ENCODE data around the gene TSPAN9.

The TSPAN9 gene

GRCh38 chr12:3140284-3140683 is 63.1 kb downstream of the TSPAN9 start:
- H3K9me3 Mint-ChIP-seq (ENCODE audit: low read depth), result no peaks in the 10 kb centered on the region
- H3K27ac Mint-ChIP-seq, result no peak overlapping the region
- no peaks in the 10 kb centered on the region for H3K36me3 Mint-ChIP-seq
- no peaks in the 10 kb centered on the region for H3K4me1 Mint-ChIP-seq (ENCODE audit: low read depth)
- H3K4me3 Mint-ChIP-seq, result no peak overlapping the region
- peaks cover 10% of the 10 kb centered on the region for H3K27me3 Mint-ChIP-seq

GRCh38 chr12:3141339-3142321 is 64.5 kb downstream of the TSPAN9 start:
- Mint-ChIP-seq H3K4me1 (ENCODE audit: low read depth) (no peaks in the 10 kb centered on the region), H3K27me3 (peaks cover 13% of the 10 kb centered on the region), H3K36me3 (no peaks in the 10 kb centered on the region), H3K27ac (no peak overlapping the region), H3K9me3 (ENCODE audit: low read depth) (no peaks in the 10 kb centered on the region), H3K4me3 (no peak overlapping the region)

DNA sequence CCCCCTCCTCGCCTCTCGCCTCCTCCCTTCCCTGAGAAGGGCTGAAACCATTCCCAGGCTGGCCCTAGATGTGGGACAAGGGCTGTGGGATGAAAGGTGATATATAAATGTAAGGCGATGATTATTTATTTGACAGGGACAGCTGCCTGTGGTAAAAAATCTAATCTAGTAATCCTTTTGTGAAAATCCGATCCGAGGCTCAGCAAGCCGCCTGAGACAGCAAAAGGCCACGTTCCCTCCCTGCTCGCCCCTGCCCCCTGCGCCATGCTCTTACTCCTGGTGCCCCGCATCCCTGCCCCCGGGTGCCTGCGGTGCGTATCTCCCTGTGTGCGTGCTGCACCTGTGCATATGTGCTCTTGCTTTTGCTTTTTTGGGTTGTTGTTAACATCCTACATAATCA is 65.2 kb downstream of the TSPAN9 start:
- Mint-ChIP-seq H3K27ac (no peak overlapping the region), H3K27me3 (peaks cover 17% of the 10 kb centered on the region), H3K36me3 (no peaks in the 10 kb centered on the region), H3K4me1 (ENCODE audit: low read depth) (no peaks in the 10 kb centered on the region), H3K4me3 (no peak overlapping the region), H3K9me3 (ENCODE audit: low read depth) (no peaks in the 10 kb centered on the region)

DNA sequence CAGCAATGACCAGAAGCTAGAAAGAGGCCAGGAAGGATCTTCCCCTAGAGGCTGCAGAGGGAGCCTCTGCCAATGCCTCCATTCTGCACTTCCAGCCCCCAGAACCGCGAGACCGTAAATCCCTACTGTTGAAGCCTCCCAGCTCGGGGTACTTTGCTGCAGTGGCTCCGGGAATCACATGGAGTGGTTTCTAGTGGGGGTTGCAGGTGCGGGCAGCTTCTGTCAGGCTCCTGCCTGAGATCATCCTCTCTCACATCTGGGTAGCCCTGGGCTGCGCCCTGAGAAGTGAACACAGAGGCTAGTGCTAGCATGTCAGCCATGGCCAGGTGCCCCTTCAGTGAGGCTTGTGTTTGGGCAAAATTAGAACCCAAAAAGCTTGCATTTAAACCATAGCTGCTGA is 67.3 kb downstream of the TSPAN9 start:
- no peaks in the 10 kb centered on the region for H3K36me3 Mint-ChIP-seq
- H3K27me3 Mint-ChIP-seq, result peaks cover 23% of the 10 kb centered on the region
- no peaks in the 10 kb centered on the region for H3K9me3 Mint-ChIP-seq (ENCODE audit: low read depth)
- no peaks in the 10 kb centered on the region for H3K4me1 Mint-ChIP-seq (ENCODE audit: low read depth)
- H3K4me3 Mint-ChIP-seq, result no peak overlapping the region
- H3K27ac Mint-ChIP-seq, result no peak overlapping the region

GRCh38 chr12:3145033-3145432 is 67.9 kb downstream of the TSPAN9 start:
- Mint-ChIP-seq H3K27ac (no peak overlapping the region), H3K4me1 (ENCODE audit: low read depth) (no peaks in the 10 kb centered on the region), H3K9me3 (ENCODE audit: low read depth) (no peaks in the 10 kb centered on the region), H3K27me3 (peaks cover 25% of the 10 kb centered on the region), H3K4me3 (no peak overlapping the region), H3K36me3 (no peaks in the 10 kb centered on the region)

GRCh38 chr12:3145546-3146310 is 68.5 kb downstream of the TSPAN9 start:
- peaks cover 26% of the 10 kb centered on the region for H3K27me3 Mint-ChIP-seq
- H3K36me3 Mint-ChIP-seq, result no peaks in the 10 kb centered on the region
- no peak overlapping the region for H3K27ac Mint-ChIP-seq
- no peaks in the 10 kb centered on the region for H3K9me3 Mint-ChIP-seq (ENCODE audit: low read depth)
- no peak overlapping the region for H3K4me3 Mint-ChIP-seq
- H3K4me1 Mint-ChIP-seq (ENCODE audit: low read depth), result no peaks in the 10 kb centered on the region

DNA sequence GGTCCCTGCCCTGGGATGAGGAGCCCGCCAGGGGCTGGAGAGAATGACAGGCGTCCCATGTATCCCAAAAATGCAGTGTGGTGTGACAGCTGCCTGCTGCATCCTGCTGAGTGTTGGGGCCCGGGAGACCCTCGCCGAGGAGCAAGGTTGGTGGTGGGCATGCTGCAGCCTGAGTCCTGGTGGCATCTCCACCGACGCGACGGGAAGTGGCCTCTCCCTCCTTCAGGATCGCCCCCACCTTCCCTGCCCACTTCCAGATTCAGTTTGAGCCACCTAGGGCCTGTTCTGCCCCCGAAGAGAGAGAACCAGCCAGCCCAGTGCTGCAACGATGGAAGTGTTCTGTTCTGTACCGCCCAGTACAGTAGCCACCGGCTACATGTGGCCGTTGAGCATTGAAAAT is 70.1 kb downstream of the TSPAN9 start:
- Mint-ChIP-seq H3K4me1 (ENCODE audit: low read depth) (no peaks in the 10 kb centered on the region), H3K27ac (no peak overlapping the region), H3K36me3 (no peaks in the 10 kb centered on the region)

GRCh38 chr12:3148366-3149000 is 71.3 kb downstream of the TSPAN9 start:
- H3K9me3 Mint-ChIP-seq (ENCODE audit: low read depth), result no peaks in the 10 kb centered on the region
- no peak overlapping the region for H3K27ac Mint-ChIP-seq
- H3K27me3 Mint-ChIP-seq, result peaks cover 27% of the 10 kb centered on the region

More for the DNA sequence above, 70.1 kb downstream of the TSPAN9 start:
- H3K27me3 Mint-ChIP-seq, result peaks cover 30% of the 10 kb centered on the region
- H3K4me3 Mint-ChIP-seq, result no peak overlapping the region
- H3K9me3 Mint-ChIP-seq (ENCODE audit: low read depth), result no peaks in the 10 kb centered on the region

GRCh38 chr12:3149515-3150307 is 72.5 kb downstream of the TSPAN9 start:
- Mint-ChIP-seq H3K27me3 (peaks cover 27% of the 10 kb centered on the region), H3K36me3 (no peaks in the 10 kb centered on the region), H3K9me3 (ENCODE audit: low read depth) (no peaks in the 10 kb centered on the region), H3K4me1 (ENCODE audit: low read depth) (peaks cover 3% of the 10 kb centered on the region), H3K4me3 (no peak overlapping the region), H3K27ac (no peak overlapping the region)

More at GRCh38 chr12:3148366-3149000, 71.3 kb downstream of the TSPAN9 start:
- H3K36me3 Mint-ChIP-seq, result no peaks in the 10 kb centered on the region
- H3K4me1 Mint-ChIP-seq (ENCODE audit: low read depth), result peaks cover 3% of the 10 kb centered on the region
- no peak overlapping the region for H3K4me3 Mint-ChIP-seq

DNA sequence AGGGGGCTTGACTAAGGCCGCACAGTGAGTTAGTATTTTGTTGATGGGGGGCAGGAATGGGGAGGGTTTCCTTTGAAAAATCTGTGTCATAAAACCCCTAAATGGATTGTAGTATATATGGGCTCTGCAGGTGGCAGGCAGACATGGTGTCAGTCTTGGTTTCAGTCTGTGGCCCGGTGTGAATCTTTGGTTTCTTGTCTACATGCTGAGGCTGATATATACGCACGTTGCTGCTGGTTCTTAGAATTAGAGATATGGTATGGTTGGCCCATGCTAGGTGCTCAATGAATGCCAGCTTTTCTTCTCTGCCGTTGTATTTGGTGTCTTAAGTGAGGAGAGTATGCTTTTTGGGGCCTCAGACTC is 73.1 kb downstream of the TSPAN9 start:
- Mint-ChIP-seq H3K4me3 (no peak overlapping the region), H3K9me3 (ENCODE audit: low read depth) (no peaks in the 10 kb centered on the region), H3K27me3 (peaks cover 22% of the 10 kb centered on the region), H3K36me3 (no peaks in the 10 kb centered on the region), H3K27ac (no peak overlapping the region), H3K4me1 (ENCODE audit: low read depth) (peaks cover 3% of the 10 kb centered on the region)

GRCh38 chr12:3150931-3151835 is 74.0 kb downstream of the TSPAN9 start:
- Mint-ChIP-seq H3K4me3 (no peak overlapping the region), H3K36me3 (no peaks in the 10 kb centered on the region), H3K9me3 (ENCODE audit: low read depth) (no peaks in the 10 kb centered on the region), H3K4me1 (ENCODE audit: low read depth) (peaks cover 3% of the 10 kb centered on the region), H3K27me3 (peaks cover 21% of the 10 kb centered on the region), H3K27ac (no peak overlapping the region)

DNA sequence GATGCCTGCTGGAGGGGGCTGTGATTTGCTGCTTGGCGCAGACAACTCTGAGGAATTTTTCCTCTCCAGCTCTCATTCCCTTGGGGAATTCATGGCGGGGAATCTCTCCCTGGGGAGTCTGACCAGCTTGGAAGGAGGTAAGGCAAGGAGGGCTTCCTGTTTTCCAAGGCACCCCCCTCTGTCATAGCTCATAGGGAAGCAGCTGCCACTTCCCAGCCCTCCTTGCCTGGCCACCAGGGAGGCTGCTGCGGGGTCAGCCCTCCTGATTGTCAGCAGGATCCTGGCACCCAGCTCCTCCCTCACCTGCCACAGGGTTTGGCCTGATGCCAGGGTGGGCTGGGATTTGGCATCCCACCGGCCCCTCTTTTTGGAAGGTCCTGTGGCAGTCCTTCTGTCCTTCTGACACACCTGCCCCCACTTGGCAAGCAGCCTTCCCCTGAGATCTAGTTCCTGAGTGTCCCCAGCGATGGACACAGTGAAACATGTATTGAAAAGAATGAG is 74.9 kb downstream of the TSPAN9 start:
- Mint-ChIP-seq H3K4me1 (ENCODE audit: low read depth) (peaks cover 3% of the 10 kb centered on the region), H3K36me3 (no peaks in the 10 kb centered on the region), H3K27ac (no peak overlapping the region), H3K27me3 (peaks cover 13% of the 10 kb centered on the region), H3K9me3 (ENCODE audit: low read depth) (no peaks in the 10 kb centered on the region), H3K4me3 (no peak overlapping the region)

- H3K4me1 Mint-ChIP-seq (ENCODE audit: low read depth), result peaks cover 3% of the 10 kb centered on the region
- no peaks in the 10 kb centered on the region for H3K36me3 Mint-ChIP-seq
- H3K9me3 Mint-ChIP-seq (ENCODE audit: low read depth), result no peaks in the 10 kb centered on the region
- H3K4me3 Mint-ChIP-seq, result no peak overlapping the region
- peaks cover 12% of the 10 kb centered on the region for H3K27me3 Mint-ChIP-seq
- no peak overlapping the region for H3K27ac Mint-ChIP-seq
Measured at GRCh38 chr12:3152892-3153291, 75.7 kb downstream of the TSPAN9 start.

All from activated naive CD8-positive, alpha-beta T cell (primary cell).